DMS79 (cell line): Measurements from ENCODE around the gene STOML1.

Experiments
- DNase-seq: peaks from one replicate; lab custom pipeline; 2025; lab: John Stamatoyannopoulos, UW

STOML1 gene

DNA sequence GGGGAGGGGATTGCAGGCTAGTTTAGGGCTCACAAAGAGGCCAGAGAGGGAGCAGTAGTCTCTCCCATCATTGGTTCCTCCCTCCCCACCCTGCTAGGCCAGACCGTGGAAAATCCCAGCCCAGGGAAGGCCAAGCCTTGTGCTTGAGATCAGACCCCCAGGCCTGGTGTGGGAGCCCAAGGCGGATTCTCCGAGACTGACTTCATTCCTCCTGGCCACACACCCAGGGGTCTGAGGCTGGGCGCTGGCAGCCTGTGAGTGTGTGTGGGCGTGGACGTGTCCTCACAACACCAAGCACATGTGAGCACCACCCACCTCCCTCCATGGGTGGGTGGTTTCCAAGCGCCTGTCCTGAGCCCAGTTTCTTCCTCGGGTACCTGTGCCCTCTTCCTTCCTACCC is 61.7 kb downstream of the STOML1 start:
- no peak for DNase-seq

DNA sequence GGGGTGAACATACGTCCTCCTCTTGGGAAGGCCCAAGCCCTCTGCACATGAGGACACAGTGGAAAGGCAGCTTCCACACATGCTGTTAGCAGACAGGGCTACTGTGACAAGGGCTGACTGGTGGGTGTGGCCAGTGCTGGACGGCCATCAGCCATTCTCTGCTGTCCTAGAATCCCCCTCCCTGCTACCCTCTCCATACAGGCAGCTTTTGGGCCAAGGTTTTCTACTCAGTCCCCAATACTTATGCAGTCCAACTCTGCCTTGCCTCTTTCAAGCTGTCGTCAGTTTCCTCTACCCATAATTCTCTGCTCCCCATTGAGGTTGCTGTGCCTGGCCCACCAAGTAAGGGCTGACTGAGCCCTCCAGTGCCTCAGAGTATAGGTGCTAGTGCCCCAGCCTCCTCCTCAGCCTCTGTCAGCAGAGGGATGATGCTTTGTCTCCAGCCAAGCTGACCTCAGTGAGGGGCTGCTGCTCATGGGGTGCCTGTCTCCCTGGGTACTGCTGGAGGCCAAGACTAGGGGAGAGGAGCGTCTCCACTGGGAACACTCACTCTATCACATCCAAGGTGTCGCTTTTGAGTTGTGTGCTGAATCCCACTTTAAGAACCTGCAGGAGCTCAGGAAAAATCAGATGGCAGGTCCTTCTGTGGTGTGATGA is 63.0 kb downstream of the STOML1 start:
- no peak for DNase-seq
